ENCODE results near the gene BCAT1.
A peak's percentile ranks its signal among the peaks of the same experiment; 100 is the strongest.
"Not testable (repeated sequence)": the region's sequence is repeated elsewhere in the genome, so short reads cannot be mapped to it uniquely, and the experiment has no call there.

The BCAT1 gene

DNA sequence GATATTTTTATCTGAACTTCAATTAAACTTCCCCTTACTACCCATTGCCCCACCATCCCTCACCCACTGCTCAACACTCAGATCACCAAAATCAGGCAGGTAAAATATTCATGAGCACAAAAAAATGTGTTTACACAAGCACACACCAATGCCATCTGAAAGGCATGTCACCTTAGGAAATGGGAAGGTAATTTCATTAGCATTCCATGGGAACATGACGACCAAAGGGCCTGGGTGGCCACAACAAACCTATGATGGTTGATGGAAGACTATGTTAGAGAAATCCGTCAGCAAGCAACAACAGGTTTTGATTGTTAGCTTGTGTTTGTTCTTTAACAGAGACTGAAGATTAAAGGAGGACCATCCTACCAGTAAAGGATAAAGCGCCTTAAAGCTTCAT lies 97.6 kb downstream of the BCAT1 start:
- no peak for DNase-seq

DNA sequence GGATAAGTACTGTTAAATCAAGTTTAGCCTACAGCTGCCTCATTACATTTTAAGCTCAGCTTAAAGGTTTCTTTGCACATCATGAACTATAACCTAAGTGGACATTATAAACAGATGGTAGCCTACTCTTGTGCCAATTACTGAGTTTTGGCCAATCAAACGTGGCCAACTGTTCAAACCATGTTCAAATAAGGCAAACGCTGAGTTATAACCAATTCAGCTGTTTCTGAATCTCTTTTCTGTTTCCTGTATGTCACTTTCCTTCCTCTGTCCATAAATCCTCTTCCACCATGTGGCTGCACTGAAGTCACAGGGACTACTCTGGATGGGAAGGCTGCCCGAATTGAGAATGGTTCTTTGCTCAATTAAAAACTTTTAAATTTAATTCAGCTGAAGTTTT lies 98.4 kb downstream of the BCAT1 start:
- DNase-seq = no peak

DNA sequence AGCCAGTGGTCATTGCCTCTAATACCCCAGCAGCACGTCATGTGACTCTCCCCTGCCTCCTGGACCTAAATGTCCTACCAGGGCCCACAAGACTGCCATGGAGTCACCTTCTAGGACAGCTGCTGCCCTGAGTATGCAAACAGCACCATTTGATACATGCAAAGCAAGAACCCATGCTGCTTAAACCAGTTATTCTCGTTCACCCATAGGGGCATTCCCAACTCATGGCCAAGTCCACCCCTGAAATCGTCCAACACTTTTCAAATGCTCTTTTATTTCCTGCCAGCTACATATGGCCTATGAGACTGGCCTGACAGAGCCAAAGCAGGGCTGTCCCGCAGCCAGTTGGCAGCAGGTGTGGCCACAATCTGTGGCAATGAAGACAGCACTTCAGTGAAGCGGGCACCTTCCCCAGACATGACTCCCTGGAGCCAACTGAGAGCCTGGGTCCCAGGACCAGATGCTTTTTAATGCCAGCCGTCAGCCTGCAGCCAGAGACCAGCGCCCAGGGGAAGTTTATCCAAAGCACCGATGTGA lies 99.9 kb downstream of the BCAT1 start:
- DNase-seq = no peak

DNA sequence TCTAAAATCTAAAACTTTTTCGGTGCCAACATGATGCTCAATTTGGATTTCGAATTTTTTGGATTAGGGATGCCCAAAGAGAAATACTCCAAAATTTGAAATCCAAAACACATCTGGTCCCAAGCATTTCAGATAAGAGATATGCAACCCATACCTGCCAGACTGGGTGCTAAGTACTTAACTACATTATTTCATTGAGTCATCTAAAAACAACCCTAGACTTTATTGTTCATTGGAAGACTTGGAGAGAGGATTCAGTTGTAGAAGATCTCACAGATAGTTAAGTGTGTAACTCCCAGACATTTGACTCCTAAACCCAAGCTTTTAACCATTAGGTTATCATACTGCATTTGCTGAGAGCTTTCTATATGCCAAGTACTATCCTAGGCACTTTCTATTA lies 102.2 kb downstream of the BCAT1 start:
- DNase-seq = no peak

DNA sequence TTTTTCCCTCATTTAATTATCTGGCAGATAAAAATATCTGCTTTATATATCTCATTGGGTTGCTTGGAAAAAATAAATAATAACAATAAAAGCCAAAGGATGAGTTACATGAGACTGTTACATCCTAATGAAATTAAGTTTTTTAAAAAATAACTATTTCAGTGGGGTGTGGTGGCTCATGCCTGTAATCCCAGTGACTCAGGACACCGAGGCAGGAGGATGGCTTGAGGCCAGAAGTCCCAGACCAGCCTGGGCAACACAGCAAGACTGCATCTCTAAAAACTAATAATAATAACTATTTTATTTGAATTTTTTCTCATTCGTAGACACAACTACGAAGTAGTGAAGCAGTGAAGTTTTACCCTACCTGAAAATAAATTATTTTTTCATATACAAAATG lies 103.3 kb downstream of the BCAT1 start:
- no peak for DNase-seq

DNA sequence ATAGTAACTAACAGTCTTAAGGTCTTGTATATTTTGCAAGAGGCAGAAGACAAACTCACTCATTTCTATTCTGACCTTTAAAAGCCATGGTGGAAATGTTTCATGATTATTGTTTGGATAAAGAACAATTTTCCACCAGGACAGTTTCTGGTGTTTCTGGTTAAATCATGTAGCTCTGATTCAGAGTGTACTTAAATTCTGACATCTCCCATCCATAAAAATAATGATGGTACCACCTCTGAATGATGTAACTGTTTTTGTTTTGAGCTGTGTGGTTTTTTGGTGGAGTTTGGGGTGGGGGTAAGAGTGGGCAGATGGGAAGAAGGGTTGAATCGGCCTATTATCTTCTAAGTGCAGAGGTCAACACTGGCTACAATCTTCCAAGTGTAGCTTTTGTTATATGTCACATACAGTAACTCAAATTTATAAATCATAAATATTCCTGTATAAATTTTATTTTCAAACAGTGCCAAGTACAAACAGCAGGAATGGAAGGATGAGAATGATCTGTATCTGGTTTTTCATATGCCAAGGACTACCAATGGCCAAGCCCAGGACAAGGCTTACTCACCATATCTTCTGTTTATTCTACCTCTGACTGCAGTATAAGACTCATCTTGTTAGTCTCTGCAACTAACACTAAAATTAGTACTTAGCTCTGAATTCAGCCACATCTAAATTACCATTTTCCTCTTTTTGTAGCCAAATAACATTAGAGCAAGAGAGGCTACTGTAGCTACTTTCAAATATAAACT lies 108.7 kb downstream of the BCAT1 start:
- DNase-seq = no peak

DNA sequence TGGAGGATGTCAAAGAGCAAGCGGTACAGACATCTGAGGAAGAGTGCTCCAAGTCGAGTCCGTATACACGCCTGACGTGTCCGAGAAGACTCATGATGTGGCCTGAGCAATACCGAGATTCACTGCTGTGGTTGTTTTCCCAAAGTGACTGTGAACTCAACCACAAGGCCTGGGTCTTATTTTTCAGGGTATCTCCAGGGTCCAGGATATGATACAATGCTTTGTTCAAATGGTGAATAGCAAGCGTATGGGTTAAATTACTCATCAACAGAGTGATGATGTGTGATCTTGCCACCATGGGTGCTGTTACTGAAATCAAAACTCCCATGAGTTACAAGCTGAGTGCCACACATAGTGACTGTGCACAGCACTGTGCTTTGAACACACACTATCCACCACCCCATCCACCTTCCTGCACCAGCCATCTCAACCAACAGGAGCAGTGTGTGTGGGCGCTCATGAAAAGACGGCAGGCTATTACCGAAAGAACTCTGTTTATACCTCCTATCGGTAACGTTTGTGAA lies 109.6 kb downstream of the BCAT1 start:
- no peak for DNase-seq

DNA sequence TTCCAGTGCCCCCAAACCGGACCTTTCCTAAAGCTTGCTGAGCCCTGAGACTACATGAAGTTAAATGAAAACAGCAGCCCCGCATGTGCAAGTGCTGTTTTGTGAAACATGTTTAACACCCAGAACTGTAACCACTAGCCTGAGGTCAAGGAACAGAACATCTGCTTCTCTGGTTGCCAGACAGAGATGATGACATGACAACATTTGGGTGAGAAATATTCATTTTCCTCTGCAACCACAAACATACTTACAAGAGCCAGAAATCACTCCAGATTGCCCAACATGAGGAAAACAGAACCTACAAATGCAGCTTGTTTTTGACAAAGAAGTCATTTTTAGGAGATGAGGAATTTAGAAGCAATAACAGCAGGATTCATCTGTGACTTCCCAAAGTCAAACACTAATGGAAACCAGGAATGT lies 110.4 kb downstream of the BCAT1 start:
- DNase-seq = no peak

DNA sequence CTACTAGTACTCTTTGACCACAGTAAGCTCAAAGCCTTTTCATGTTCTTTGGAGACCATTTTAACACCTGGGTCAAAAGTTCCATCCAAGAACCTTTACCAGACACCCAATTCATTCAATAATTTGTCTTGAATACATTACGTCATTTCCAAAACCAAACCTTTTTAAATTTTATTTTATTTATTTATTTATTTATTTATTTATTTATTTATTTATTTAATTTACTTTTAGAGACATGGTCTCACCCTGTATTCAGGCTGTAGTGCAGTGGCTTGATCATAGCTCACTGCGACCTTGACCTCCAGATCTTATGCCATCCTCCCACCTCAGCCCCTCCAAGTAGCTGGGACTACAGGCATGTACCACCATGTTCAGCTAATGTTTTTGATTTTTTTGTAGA lies 113.5 kb downstream of the BCAT1 start:
- no peak for DNase-seq

DNA sequence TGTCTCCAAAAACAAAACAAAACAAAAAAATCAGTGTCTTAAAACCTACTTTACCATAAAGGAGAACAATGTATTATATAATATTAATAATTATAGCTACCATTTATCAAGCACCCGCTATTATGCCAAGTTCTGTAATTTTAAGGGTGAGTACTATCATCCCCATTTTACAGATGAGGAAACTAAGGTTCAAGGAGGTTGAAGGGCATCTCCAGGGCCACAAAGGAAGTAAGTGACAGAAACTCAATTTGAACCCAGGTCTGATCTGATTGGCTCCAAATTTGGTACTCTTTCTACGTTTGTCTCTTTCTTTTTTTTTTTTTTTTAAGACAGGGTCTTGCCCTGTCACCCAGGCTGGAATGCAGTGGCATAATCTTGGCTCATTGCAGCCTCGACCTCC lies 115.4 kb downstream of the BCAT1 start:
- no peak for DNase-seq

DNA sequence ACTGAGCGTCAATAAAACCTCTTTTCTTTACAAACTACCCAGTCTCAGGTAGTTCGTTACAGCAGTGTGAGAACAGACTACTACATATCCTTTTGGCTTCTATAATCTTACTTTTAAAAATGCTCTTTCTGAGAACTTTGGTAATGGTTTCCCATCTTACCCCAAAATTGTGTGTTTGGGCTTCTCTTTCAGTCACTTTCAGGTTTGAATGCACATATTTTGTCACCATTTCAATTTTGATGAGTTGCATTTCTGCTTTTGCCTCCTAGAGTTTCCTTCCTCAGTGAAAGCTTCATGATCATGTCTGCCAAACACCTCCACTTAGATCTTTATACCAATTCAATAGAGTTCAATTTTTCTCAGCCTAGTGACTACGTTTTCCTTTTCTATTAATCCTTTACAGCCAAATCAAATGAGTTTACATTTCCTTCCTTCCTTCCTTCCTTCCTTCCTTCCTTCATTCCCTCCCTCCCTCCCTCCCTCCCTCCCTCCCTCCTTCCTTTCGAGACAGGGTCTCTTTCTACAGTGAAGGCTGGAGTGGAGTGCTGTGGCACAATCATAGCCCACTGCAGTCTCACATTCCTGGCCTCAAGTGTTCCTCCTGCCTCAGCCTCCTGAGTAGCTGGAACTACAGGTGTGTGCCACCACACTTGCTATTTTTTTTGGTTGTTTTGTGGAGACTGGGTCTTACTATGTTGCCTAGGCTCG lies 124.9 kb downstream of the BCAT1 start:
- no peak for DNase-seq

DNA sequence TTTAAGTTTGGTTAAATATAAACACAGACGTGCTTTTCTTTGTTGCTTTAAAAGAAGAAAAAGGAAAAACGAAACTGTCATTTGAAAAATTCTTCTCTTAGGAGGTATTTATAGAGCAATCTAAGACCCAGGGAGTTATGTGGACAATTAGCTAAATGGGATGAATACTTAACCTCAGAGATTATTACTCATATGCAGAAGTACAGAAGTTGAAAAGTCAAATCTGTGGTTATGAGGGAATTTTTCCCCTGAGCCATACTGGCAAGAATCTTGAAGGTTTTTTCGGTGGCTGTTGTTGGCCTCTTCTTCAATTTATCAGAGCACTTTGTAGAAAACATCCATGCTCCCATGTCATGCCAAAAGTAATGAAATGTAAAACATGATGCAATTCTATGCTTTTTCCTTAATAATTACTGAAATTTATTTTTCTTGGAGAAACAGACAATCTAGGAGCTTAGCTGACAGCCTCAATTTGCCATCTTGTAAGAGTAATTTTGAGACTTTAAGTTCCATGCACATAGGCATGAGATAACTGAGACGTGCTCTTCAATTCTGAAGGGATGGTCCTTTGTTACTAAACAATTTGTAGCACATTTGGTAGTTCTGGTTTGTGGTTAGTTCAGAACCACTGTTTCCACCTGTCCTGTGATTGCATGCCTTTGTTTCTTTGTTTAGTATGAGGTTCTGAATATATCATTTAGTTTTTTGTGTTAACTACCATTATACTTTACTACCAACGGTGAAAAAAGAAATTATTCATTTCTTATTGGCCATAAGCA lies 126.6 kb downstream of the BCAT1 start:
- DNase-seq = peak; percentile 58

DNA sequence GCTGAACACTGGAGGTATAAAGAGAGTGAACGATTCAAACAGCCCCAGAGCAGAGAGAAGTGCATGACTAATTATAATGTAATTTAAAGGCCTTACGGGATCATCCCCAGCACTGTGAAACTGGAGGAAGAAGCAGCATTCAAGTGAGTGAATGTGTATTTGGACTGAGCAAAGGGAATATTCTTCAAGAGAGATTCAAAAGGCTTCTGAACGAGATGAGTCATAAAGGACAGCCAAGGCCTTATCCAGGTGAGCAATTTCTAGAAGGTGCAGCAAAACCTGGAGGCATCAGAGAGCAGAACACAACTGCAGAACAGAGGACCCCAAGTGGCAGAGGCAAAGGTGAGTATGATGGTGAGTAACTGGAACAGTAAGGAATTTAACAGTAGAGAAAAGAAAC lies 127.2 kb downstream of the BCAT1 start:
- DNase-seq = peak; percentile 75

DNA sequence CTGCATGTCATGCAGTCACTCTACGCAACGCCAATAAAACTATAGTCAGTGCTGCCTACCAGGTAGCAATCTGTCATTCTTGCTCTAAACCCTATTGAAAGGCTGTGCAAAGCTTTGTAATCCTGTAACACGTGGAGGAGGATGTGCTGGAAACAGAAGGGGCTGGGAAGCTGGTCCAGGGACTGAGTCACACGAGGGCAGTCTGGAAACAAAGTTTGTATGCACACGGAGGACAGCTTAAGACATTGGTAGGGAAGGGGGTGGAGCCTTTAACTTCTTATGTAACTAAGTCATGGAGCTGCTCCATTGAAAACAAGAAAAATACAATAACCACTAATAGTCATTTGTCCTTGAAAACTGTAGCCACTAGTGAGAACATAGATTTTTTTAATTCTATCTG lies 128.0 kb downstream of the BCAT1 start:
- peak; percentile 61 for DNase-seq

DNA sequence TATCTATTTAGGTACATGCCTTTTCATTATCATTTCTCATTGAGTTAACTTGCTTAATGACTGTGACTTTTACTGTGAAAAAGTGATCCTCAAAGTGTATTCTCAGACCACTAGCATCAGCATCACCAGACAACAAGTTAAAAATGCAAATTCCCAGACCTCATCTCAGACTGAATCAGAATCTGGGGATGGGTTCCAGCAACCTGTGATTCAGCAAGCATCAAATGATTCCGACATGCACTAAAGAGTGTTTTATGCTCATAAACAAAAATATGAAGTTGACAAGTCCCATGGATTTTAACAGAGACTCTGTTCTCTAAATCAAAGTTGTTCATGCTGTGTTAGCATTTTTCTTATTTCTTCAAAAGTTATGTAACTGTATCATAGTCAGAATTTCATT lies 130.6 kb downstream of the BCAT1 start:
- DNase-seq = no peak

DNA sequence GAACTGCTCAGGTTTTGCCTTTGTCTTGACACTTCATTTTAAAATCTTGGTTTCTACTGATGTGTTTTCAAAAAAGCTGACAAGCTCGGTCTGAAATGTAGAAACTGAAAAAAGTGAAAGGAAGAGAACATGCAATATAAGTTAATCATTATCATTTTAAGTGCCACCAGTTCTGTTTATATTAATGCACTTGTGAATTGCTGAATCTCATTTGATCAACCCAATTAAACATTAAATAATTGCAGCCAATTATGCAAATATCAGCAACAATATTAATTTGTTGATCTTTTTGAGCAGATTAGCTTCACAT lies 133.8 kb downstream of the BCAT1 start:
- DNase-seq = no peak

DNA sequence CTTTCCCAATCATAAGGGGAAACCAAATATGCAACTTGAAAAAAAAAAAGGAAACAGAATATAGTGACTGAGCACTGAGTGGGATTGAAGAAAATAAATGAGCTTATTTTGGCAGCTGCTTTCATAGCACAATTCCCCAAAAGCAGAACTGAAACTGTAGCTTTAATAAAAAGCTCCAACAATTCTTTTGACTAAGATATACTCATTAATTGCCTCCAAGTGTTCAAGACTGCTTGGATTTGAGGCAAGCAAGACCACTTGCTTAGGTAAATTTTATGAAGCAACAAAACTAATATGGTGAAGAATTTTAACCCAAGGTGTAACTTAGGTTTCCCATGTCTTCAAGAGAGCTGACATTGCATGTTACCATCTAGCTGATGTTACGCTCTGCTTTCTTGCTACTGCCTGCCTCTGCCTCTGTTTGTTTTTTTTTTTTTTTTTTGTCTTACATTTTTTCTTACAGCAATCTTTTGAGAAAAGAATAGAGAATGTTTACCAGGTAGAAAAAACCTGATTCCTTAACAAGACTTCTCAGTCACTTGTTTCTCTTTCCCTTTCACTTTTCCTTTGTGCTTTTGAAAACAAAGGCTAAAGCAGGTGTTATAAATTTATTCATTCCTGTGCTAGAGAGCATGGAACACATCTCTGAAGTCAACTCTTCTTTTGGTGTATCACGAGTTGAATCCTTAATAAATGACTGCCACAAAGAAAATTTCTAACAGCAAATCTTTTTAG lies 134.4 kb downstream of the BCAT1 start:
- DNase-seq = no peak

DNA sequence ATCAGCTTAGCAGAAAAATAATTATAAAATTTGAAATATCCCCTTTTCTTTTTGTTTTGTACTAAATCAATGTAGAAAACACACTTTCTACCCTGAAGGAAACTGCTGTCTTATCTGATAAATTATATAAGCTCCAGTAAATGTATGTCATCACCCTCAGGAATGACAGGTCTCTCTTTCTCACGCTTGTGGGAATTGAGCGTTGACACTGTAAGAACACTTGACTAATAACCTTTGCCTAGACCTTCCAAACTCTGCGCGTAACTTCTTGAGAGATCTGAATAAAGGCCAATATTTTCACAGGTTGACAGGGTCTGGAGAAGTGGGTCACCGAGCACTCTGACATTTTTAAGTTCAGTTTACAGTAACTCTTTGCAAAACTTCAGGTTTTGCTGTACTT lies 138.5 kb downstream of the BCAT1 start:
- no peak for DNase-seq

DNA sequence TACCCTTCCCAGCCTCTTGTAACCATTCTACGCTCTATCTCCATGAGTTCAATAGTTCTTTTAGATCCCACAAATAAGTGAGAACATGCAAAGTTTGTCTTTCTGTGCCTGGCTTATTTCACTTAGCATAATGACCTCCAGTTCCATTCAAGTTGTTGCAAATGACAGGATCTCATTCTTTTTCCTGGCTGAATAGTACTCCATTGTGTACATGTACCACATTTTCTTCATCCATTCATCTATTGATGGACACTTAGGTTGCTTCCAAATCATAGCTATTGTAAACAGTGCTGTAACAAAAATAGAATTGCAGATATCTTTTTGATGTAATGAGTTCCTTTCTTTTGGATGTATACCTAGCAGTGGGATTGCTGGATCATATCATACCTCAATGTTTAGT lies 139.6 kb downstream of the BCAT1 start:
- DNase-seq = not testable (repeated sequence)

DNA sequence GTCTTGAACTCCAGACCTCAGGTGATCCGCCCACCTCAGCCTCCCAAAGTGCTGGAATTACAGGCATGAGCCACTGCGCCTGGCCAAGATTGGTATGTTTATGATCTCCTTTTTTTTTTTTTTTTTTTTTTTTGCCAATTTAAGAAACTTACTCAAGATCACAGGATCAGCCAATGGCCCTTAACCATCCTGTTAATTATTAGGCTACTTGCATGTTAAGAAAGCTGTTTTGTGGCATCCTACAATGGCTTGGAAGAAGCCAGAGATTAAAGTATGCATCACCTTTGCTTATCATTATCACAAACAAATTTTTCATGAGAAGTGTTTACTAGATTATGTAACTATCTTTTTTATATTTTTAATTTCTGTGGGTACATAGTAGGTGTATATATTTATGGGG lies 140.2 kb downstream of the BCAT1 start:
- DNase-seq = no peak

DNA sequence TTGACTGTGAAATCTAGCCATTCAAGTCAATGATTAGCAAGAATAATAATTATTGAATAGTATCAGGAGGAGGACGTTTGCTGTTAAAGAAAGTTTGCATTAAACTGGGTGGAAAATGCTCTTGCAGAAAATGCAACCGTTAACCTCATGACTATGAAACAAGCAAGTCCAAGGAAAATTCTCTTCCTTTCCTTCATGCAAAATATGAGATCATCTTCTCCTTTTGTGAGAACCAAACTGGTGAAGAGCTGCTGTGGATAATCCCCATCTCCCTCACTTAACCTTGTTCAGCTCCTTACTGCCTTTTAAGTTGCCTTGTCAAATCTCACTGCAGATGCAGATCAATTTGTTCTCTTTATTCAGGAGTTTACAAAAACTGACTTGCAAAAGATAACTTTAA lies 142.5 kb downstream of the BCAT1 start:
- no peak for DNase-seq

DNA sequence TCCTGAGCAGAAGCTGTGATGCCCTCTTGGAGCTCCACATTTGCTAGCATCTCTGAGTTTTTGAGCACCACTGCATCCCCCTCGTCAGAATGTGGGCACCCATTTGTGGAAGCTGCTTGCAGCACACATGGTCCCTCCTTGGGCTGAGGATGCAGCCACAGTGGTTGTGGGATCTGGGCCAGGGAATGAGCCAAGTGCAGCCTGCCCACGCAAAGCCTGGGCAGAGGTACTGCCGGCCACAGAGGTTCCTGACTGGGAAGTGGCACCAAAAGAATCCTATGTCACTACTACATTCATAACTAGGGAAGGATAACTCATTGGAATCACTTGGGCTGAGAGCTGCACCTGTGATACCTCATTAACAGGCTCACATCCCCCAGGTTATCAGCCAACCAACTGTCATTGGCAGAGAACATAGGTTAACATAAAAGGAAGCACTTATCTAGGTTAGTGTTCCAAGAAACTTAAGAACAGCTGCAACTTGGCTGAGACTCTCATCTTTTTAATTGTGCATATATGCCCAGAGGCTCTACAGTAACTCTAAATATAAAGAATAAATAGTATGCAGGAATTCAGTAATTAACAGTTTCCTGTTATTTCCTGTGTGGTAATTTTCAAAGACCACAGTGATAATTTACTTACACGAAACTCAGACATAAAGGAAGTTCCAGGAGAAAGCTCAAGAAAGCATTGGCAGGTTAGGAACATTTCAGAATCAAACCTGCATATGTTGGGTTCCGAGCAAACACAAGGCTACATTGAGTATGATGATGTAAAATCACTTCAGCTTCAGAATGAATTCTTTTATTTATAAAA lies 145.3 kb downstream of the BCAT1 start:
- DNase-seq = no peak

All from NCI-H226 (cell line).